Measurements from ENCODE around the gene RGS9.

GRCh38 chr17:65181237-65182061, 44.3 kb downstream of the RGS9 start:
- TF ChIP-seq, protein P1, sequence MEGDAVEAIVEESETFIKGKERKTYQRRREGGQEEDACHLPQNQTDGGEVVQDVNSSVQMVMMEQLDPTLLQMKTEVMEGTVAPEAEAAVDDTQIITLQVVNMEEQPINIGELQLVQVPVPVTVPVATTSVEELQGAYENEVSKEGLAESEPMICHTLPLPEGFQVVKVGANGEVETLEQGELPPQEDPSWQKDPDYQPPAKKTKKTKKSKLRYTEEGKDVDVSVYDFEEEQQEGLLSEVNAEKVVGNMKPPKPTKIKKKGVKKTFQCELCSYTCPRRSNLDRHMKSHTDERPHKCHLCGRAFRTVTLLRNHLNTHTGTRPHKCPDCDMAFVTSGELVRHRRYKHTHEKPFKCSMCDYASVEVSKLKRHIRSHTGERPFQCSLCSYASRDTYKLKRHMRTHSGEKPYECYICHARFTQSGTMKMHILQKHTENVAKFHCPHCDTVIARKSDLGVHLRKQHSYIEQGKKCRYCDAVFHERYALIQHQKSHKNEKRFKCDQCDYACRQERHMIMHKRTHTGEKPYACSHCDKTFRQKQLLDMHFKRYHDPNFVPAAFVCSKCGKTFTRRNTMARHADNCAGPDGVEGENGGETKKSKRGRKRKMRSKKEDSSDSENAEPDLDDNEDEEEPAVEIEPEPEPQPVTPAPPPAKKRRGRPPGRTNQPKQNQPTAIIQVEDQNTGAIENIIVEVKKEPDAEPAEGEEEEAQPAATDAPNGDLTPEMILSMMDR (IDR thresholded peaks at IDR 0.05; ENCODE audit: insufficient read depth, low read length, poor library complexity, severe bottlenecking): no peak
- no peak for TF ChIP-seq EZH2phosphoT487 (conservative IDR thresholded peaks at IDR 0.05; ENCODE audit: low read length)

Measured in SU-DHL-6 (cell line).